ENCODE data around the gene COL16A1. TPM values are rescaled to one million over a fixed set of nuclear protein-coding genes. Genes with fewer than 3 reads are reported as not detected.
"Not testable (repeated sequence)": the region's sequence is repeated elsewhere in the genome, so short reads cannot be mapped to it uniquely, and the experiment has no call there.

The COL16A1 gene
- total RNA-seq, 1 donor from 2014 or later, result 5.3 TPM

DNA sequence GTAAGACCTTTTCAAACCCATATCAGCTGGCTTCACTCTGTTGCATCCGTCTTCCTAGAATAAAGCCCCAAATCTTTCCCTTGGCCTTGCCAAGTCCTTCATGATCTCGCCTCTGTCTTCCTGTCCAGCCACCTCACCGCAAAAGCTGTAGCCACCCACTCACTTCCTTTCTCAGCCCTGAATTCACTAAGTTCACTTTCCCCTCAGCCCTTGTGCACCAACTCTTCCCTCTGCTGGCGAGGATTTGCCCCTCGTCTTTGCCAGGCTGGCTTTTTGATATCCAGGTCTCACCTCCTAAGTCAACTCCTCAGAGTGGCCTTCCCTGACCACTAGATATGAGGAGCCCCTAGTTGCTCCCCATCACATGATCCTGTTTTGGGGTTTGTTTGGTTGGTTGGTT, 3.9 kb upstream of the COL16A1 start:
- no peak for DNase-seq (ENCODE audit: extremely low read depth, low read depth, low spot score)

DNA sequence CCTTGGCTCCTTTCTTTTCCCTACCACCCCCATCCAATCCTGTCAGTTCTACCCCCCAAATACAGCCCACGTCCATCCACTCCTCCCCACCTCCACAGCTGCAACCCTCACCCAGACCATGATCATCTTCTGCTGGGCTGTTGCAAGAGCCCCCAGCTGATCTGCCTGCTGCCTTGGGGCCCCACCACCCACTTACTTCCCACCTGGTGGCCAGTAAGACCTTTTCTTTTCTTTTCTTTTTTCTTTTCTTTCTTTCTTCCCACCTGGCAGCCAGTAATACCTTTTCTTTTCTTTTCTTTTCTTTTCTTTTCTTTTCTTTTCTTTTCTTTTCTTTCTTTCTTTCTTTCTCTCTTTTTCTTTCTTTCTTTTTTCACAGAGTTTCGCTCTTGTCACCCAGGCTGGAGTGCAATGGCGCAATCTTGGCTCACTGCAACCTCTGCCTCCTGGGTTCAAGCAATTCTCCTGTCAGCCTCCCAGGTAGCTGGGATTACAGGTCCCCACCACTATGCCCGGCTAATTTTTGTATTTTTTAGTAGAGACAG, 3.3 kb upstream of the COL16A1 start:
- not testable (repeated sequence) for DNase-seq (ENCODE audit: extremely low read depth, low read depth, low spot score)

DNA sequence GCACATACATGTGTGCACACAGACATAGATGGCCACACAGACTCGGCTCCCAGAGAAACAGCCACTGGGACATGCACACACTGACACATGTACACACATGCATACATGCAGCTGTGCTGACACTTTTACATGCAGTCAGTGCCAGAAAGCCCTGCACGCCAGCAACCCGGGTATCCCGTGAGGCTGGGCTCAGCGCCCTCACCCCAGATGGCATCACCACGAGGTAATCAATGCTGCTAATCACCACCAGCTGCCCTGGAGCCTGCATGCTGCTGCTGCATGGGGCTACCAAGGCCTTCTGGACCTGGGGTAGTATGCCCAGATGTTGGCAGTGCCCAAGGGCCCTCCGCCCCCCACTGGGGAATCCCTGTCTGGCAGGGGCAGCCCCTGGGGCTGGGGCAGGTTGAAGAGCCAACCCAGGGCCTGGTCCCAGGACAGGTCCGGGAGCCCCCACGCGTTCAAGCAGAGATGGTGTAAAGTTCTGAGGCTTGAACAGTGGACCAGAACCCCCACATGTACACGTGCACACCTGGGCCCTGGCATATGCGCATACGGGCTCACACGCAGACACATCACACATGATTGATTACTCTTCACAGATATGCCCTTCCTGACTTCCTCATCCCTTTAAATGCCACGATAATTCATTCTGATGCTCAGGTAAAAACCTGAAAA, 2.7 kb upstream of the COL16A1 start:
- no peak for DNase-seq (ENCODE audit: extremely low read depth, low read depth, low spot score)

GRCh38 chr1:31705080-31705866, 1.5 kb upstream of the COL16A1 start:
- no peak for DNase-seq (ENCODE audit: extremely low read depth, low read depth, low spot score)

DNA sequence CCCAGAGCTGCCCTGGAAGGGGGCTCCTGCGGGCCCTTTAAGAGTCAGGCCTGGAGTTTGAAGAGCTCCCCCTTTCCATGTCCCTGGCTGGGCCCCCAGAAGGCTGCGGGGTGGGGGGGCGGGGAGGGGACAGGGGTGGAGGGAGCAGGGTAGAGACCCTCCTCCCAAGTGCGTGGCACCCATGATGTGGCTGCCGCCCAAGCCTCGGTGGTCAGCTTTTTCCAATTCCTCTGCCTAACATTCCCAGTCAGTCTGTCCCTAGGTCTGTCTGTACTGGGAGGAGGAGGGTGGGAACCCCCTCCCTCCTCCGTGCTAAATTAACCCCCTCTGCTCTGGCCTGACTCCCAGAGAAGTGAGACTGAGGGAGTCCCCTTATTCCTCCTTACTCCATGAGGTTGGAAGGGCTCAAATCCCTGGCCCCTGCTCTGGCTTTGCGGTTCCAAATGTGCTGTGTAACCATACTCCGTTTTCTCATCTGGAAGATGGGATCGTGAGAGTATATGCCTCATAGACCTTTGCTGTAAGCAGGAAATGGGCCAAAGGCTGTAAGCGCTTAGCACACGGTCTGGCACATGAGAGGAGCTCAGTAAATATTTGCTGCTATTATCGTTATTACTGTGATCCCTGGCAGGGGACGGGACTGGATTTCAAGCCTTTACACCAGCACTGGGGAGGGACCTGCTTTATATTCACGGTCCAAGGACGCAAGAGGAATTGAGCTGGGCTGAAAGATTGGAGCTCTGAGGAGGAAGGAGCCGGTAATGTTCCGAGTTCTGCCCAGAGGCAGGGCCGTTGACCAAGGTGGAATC, 658 bp upstream of the COL16A1 start:
- DNase-seq (ENCODE audit: extremely low read depth, low read depth, low spot score), result no peak

DNA sequence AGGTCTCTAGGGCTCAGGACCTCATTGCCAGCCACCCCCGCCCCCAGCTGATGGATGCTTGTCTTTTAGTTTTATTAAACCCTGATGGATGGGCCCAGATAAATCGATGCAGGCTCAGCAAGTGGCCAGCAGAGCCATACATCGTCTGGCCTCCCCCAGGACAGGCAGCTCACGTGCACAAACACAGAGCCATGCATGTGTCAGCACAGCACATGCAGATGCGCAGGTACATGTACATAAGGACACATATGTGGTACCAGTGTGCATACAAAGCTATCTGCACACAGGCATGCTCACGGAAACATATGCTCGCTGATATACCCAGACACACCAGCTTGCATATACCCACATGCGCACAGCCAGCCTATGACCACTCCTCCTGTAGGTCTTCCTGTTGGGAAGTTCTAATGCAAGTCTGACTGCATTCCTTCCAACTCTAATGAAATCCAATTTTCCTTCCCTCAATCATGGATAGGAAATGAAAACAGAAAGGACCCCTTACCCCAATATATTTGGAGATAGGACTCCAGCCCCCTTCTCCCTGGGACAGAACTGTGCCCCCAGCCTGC, 897 bp downstream of the COL16A1 start:
- no peak for DNase-seq (ENCODE audit: extremely low read depth, low read depth, low spot score)

- no peak for DNase-seq (ENCODE audit: extremely low read depth, low read depth, low spot score)
Observed at GRCh38 chr1:31701091-31701736, 2.6 kb downstream of the COL16A1 start.

GRCh38 chr1:31700468-31701090, 3.2 kb downstream of the COL16A1 start:
- DNase-seq (ENCODE audit: extremely low read depth, low read depth, low spot score), result no peak

DNA sequence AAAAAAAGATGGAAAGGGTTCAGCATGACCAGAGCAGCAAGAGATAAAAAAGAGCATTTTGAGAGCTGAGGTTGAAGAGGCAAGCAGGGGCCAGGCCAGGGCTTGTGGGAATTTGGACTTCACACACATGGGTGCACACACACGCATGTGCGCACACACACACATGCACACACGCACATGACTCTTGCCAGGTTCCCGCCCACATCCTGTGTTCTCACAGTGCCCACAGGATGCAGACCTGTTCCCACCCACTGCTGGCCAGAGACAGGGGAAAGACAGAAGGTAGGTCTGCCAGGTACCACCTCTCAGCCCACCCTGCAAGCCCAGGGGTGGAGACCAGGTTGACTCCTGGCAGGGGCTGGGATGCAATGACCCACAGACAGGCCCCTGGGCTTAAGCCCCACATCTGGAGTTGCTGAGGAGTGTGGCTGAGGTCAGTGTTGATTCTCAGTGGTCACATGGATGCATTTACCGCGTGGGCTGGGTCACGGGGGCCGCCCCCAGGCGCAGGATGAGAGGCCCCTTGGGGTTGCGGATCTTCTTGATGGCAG, 4.4 kb downstream of the COL16A1 start:
- no peak for DNase-seq (ENCODE audit: extremely low read depth, low read depth, low spot score)

- no peak for DNase-seq (ENCODE audit: extremely low read depth, low read depth, low spot score)
Observed at GRCh38 chr1:31697369-31697984, 6.3 kb downstream of the COL16A1 start.

DNA sequence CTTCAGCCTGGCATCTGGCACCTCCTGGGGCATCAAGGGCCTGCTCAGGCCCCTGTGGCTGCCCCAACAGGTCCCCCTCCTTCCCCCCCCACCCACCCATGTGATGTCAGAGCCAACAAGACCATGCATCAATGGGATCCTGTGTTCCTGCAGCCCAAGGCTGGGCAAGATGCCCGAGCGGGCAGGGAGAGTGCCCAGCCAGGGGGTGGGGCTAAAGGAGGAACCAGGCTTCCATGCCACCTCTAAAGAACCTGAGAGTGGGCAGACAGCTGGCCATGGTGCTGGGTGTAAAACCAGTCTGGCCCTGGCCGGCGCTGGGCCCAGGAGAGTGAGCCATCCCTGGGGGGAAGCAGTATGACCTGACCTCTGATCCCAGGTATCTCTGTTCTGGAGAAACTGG, 7.6 kb downstream of the COL16A1 start:
- no peak for DNase-seq (ENCODE audit: extremely low read depth, low read depth, low spot score)

- no peak for DNase-seq (ENCODE audit: extremely low read depth, low read depth, low spot score)
Observed at GRCh38 chr1:31695327-31695726, 8.5 kb downstream of the COL16A1 start.

GRCh38 chr1:31694964-31695313, 8.9 kb downstream of the COL16A1 start:
- no peak for DNase-seq (ENCODE audit: extremely low read depth, low read depth, low spot score)

DNA sequence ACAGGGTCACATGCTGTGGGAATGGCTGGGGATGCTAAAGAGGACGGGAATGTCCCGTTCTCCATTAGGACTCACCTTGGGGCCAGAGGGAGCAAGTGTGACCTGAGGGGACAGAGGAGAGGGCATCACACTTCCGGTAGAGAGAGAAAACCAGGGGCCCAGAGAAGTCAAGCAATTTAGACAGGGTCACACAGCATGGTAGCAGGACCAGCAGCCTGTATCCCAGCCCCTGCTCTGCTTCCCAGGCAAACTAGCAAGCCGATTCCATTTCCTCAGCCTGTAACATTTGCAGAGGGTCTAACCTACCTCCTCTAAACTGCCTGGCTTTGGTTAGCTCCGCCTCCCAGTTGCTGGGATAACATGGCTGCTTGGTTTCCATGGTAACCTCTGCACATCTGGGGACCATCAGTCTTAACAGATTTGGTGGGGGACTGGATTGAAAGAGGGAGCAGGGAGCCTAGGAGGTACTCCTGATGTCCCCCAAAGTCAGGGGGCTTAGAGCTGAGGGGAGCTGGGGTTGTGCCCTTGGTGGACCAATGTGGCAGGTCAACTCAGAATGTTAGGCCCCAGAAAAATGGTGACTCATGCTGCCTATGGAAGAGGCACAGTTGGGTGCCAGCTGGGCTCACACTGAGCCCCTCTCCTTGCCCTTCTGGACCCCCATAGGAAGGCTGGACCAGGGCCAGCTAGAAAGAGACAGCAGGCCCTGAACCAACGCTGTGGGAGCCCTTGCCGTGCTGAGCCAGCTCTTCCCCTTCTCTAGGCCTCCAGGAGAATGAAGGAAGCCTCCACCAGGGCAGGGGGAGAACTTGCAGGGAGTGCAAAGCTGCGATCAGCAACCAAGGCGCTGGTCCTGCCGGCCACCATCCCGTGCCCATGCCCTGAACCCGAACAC, 9.5 kb downstream of the COL16A1 start:
- DNase-seq (ENCODE audit: extremely low read depth, low read depth, low spot score), result no peak

DNA sequence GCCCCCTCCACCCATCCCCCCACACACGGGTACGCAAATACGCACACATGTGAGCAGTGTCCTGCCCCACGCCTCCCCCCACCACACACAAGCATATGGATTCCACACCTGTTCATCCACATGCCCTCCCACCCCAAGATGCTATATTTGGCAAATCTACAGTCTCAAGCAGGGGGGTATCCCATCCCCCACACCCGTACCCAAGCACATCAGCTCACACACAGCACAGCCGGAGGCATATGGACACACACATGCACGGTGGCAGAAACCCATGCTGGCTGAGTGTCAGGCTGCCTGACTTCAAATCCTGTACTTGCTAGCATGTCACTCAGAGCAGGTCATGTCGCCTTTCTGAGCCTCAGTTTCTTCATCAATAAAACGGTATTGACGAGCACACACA, 10.6 kb downstream of the COL16A1 start:
- no peak for DNase-seq (ENCODE audit: extremely low read depth, low read depth, low spot score)

GRCh38 chr1:31691951-31692350, 11.9 kb downstream of the COL16A1 start:
- DNase-seq (ENCODE audit: extremely low read depth, low read depth, low spot score), result no peak

GRCh38 chr1:31691446-31691845, 12.4 kb downstream of the COL16A1 start:
- no peak for DNase-seq (ENCODE audit: extremely low read depth, low read depth, low spot score)

- no peak for DNase-seq (ENCODE audit: extremely low read depth, low read depth, low spot score)
Observed at GRCh38 chr1:31690921-31691320, 12.9 kb downstream of the COL16A1 start.

Data from glomerular endothelial cell (primary cell).